Activated CD4-positive, alpha-beta T cell treated with anti-CD3 and anti-CD28 coated beads for 4 hours (primary cell): ENCODE data around the gene PBX3.

Experiments used
- DNase-seq, 2 donors: peaks; one replicate each; pipeline ENCODE4 v3.0.0-alpha.2; 2020

The PBX3 gene

GRCh38 chr9:125956102-125956501, 208.9 kb downstream of the PBX3 start:
- DNase-seq: no peak

- DNase-seq: no peak
These were observed 212.1 kb downstream of the PBX3 start for GRCh38 chr9:125959315-125959714.

- DNase-seq: no peak
These were observed 212.9 kb downstream of the PBX3 start for GRCh38 chr9:125959951-125960619.

- DNase-seq: no peak
These were observed 213.5 kb downstream of the PBX3 start for GRCh38 chr9:125960626-125961025.

- no peak for DNase-seq
These were observed 213.9 kb downstream of the PBX3 start for GRCh38 chr9:125961072-125961471.

GRCh38 chr9:125963932-125964331, 216.8 kb downstream of the PBX3 start:
- no peak for DNase-seq

- no peak for DNase-seq
These were observed 217.6 kb downstream of the PBX3 start for GRCh38 chr9:125964702-125965225.

- DNase-seq: no peak
These were observed 218.3 kb downstream of the PBX3 start for GRCh38 chr9:125965477-125965876.

- DNase-seq: no peak
These were observed 219.3 kb downstream of the PBX3 start for GRCh38 chr9:125966466-125966865.

GRCh38 chr9:125966959-125967711, 220.0 kb downstream of the PBX3 start:
- no peak for DNase-seq

GRCh38 chr9:125968714-125969374, 221.7 kb downstream of the PBX3 start:
- no peak for DNase-seq

GRCh38 chr9:125969462-125969861, 222.3 kb downstream of the PBX3 start:
- DNase-seq: no peak

- DNase-seq: no peak
These were observed 222.7 kb downstream of the PBX3 start for GRCh38 chr9:125969868-125970267.

- no peak for DNase-seq
These were observed 223.2 kb downstream of the PBX3 start for GRCh38 chr9:125970340-125970739.

- no peak for DNase-seq
These were observed 223.9 kb downstream of the PBX3 start for GRCh38 chr9:125971050-125971449.

GRCh38 chr9:125972012-125972729, 225.0 kb downstream of the PBX3 start:
- DNase-seq: no peak

- DNase-seq: no peak
These were observed 226.4 kb downstream of the PBX3 start for GRCh38 chr9:125973547-125973946.

- no peak for DNase-seq
These were observed 227.5 kb downstream of the PBX3 start for GRCh38 chr9:125974705-125975104.

- DNase-seq: no peak
These were observed 230.1 kb downstream of the PBX3 start for GRCh38 chr9:125977223-125977622.

- no peak for DNase-seq
These were observed 232.2 kb downstream of the PBX3 start for GRCh38 chr9:125979383-125979782.

- no peak for DNase-seq
These were observed 235.7 kb downstream of the PBX3 start for GRCh38 chr9:125982798-125983406.

- DNase-seq: no peak
These were observed 236.5 kb downstream of the PBX3 start for GRCh38 chr9:125983681-125984080.

- no peak for DNase-seq
These were observed 237.3 kb downstream of the PBX3 start for GRCh38 chr9:125984461-125984860.
